IPS-18a (cell line): Measurements from ENCODE around the gene B3GNT9.
"Not testable (repeated sequence)": the region's sequence is repeated elsewhere in the genome, so short reads cannot be mapped to it uniquely, and the experiment has no call there.

Source experiments
- H3K27ac ChIP-seq: one replicate; pipeline ENCODE4 v1.5.1; 2013; ENCODE audit warnings: low read length
- H3K27me3 ChIP-seq: one replicate; pipeline ENCODE4 v1.6.1; 2013; ENCODE audit warnings: mild to moderate bottlenecking, low read length; ENCODE audit not compliant: control insufficient read depth, insufficient read depth
- H3K36me3 ChIP-seq: one replicate; pipeline ENCODE4 v1.6.1; 2013; ENCODE audit warnings: low read depth, low read length; ENCODE audit not compliant: control insufficient read depth
- H3K4me1 ChIP-seq: one replicate; pipeline ENCODE4 v1.6.1; 2013; ENCODE audit warnings: low read depth, low read length; ENCODE audit not compliant: control insufficient read depth
- H3K4me3 ChIP-seq: one replicate; pipeline ENCODE4 v1.5.1; 2013; ENCODE audit warnings: low read length
- H3K9ac ChIP-seq: one replicate; pipeline ENCODE4 v1.6.1; 2013; ENCODE audit warnings: mild to moderate bottlenecking, low read length, moderate library complexity
- H3K9me3 ChIP-seq: one replicate; pipeline ENCODE4 v1.6.1; 2013; ENCODE audit warnings: low read depth, low read length; ENCODE audit not compliant: control insufficient read depth

Gene B3GNT9

GRCh38 chr16:67145746-67146145, 5.1 kb downstream of the B3GNT9 start:
- no peaks in the 10 kb centered on the region for H3K4me1 ChIP-seq
- H3K9ac ChIP-seq = no peak overlapping the region
- H3K4me3 ChIP-seq = no peak overlapping the region
- H3K9me3 ChIP-seq = no peaks in the 10 kb centered on the region
- H3K36me3 ChIP-seq = peaks cover 25% of the 10 kb centered on the region
- H3K27me3 ChIP-seq = peaks cover 20% of the 10 kb centered on the region
- H3K27ac ChIP-seq = no peak overlapping the region

GRCh38 chr16:67144943-67145342, 5.9 kb downstream of the B3GNT9 start:
- peaks cover 33% of the 10 kb centered on the region for H3K36me3 ChIP-seq
- no peak overlapping the region for H3K4me3 ChIP-seq
- no peaks in the 10 kb centered on the region for H3K9me3 ChIP-seq

GRCh38 chr16:67142342-67142741, 8.5 kb downstream of the B3GNT9 start:
- Histone ChIP-seq H3K9ac (no peak overlapping the region), H3K4me3 (no peak overlapping the region), H3K27me3 (no peaks in the 10 kb centered on the region), H3K36me3 (peaks cover 44% of the 10 kb centered on the region), H3K27ac (no peak overlapping the region), H3K4me1 (no peaks in the 10 kb centered on the region), H3K9me3 (no peaks in the 10 kb centered on the region)

More at GRCh38 chr16:67144943-67145342, 5.9 kb downstream of the B3GNT9 start:
- H3K9ac ChIP-seq = no peak overlapping the region
- H3K27me3 ChIP-seq = peaks cover 12% of the 10 kb centered on the region
- H3K4me1 ChIP-seq = no peaks in the 10 kb centered on the region
- no peak overlapping the region for H3K27ac ChIP-seq

- Histone ChIP-seq H3K9me3 (no peaks in the 10 kb centered on the region), H3K27ac (no peak overlapping the region), H3K36me3 (peaks cover 35% of the 10 kb centered on the region), H3K9ac (no peak overlapping the region), H3K4me1 (no peaks in the 10 kb centered on the region), H3K27me3 (no peaks in the 10 kb centered on the region), H3K4me3 (no peak overlapping the region)
Measured at GRCh38 chr16:67141391-67141790, 9.4 kb downstream of the B3GNT9 start.

GRCh38 chr16:67137605-67138004, 13.2 kb downstream of the B3GNT9 start:
- H3K9ac ChIP-seq = no peak overlapping the region
- no peak overlapping the region for H3K4me3 ChIP-seq
- no peak overlapping the region for H3K27ac ChIP-seq
- no peaks in the 10 kb centered on the region for H3K4me1 ChIP-seq
- H3K36me3 ChIP-seq = peaks cover 43% of the 10 kb centered on the region
- H3K27me3 ChIP-seq = no peaks in the 10 kb centered on the region
- no peaks in the 10 kb centered on the region for H3K9me3 ChIP-seq

- H3K9ac ChIP-seq = no peak overlapping the region
- H3K9me3 ChIP-seq = no peaks in the 10 kb centered on the region
- H3K27me3 ChIP-seq = no peaks in the 10 kb centered on the region
- no peaks in the 10 kb centered on the region for H3K4me1 ChIP-seq
- H3K36me3 ChIP-seq = peaks cover 24% of the 10 kb centered on the region
- no peak overlapping the region for H3K4me3 ChIP-seq
- H3K27ac ChIP-seq = no peak overlapping the region
Measured at GRCh38 chr16:67129422-67129821, 21.4 kb downstream of the B3GNT9 start.

GRCh38 chr16:67128887-67129286, 21.9 kb downstream of the B3GNT9 start:
- H3K27ac ChIP-seq = no peak overlapping the region
- peaks cover 19% of the 10 kb centered on the region for H3K36me3 ChIP-seq
- H3K27me3 ChIP-seq = no peaks in the 10 kb centered on the region
- H3K9me3 ChIP-seq = no peaks in the 10 kb centered on the region
- H3K4me1 ChIP-seq = no peaks in the 10 kb centered on the region
- H3K4me3 ChIP-seq = no peak overlapping the region
- H3K9ac ChIP-seq = no peak overlapping the region

- Histone ChIP-seq H3K9me3 (no peaks in the 10 kb centered on the region), H3K4me1 (no peaks in the 10 kb centered on the region), H3K36me3 (peaks cover 22% of the 10 kb centered on the region), H3K27ac (no peak overlapping the region), H3K9ac (no peak overlapping the region), H3K4me3 (no peak overlapping the region), H3K27me3 (no peaks in the 10 kb centered on the region)
Measured at GRCh38 chr16:67128417-67128816, 22.4 kb downstream of the B3GNT9 start.

- H3K27ac ChIP-seq, H3K4me1 ChIP-seq, H3K9ac ChIP-seq, H3K4me3 ChIP-seq, H3K27me3 ChIP-seq, H3K9me3 ChIP-seq: not testable (repeated sequence)
- H3K36me3 ChIP-seq = peaks cover 22% of the 10 kb centered on the region
Measured at GRCh38 chr16:67122799-67123198, 28.0 kb downstream of the B3GNT9 start.

GRCh38 chr16:67120025-67120424, 30.8 kb downstream of the B3GNT9 start:
- Histone ChIP-seq H3K9ac (no peak overlapping the region), H3K4me1 (no peaks in the 10 kb centered on the region), H3K4me3 (no peak overlapping the region), H3K27me3 (no peaks in the 10 kb centered on the region), H3K9me3 (no peaks in the 10 kb centered on the region), H3K36me3 (peaks cover 20% of the 10 kb centered on the region), H3K27ac (no peak overlapping the region)

GRCh38 chr16:67117716-67118115, 33.1 kb downstream of the B3GNT9 start:
- no peak overlapping the region for H3K9ac ChIP-seq
- no peaks in the 10 kb centered on the region for H3K9me3 ChIP-seq
- H3K27ac ChIP-seq = no peak overlapping the region
- no peak overlapping the region for H3K4me3 ChIP-seq
- H3K36me3 ChIP-seq = peaks cover 11% of the 10 kb centered on the region
- no peaks in the 10 kb centered on the region for H3K27me3 ChIP-seq
- no peaks in the 10 kb centered on the region for H3K4me1 ChIP-seq

GRCh38 chr16:67116388-67117311, 34.1 kb downstream of the B3GNT9 start:
- H3K27ac ChIP-seq = no peak overlapping the region
- H3K9ac ChIP-seq = no peak overlapping the region
- peaks cover 5% of the 10 kb centered on the region for H3K36me3 ChIP-seq
- H3K4me1 ChIP-seq = no peaks in the 10 kb centered on the region
- no peaks in the 10 kb centered on the region for H3K27me3 ChIP-seq
- no peak overlapping the region for H3K4me3 ChIP-seq
- H3K9me3 ChIP-seq = no peaks in the 10 kb centered on the region
